A549 treated with dexamethasone at 1 μM for 4 hours (cell line): ENCODE results near the gene LRRIQ1. TPM values are rescaled to one million over a fixed set of nuclear protein-coding genes. Genes with fewer than 3 reads are reported as not detected.

Experiments
- total RNA-seq: library from RNA; stranded (reverse); fragments of 200-300 nt; extraction: Qiagen RNA extraction; gene quantifications from 5 replicates; pipeline ENCODE4 v1.2.3, GENCODE V29; 2022

Gene LRRIQ1
- total RNA-seq, result 0.30 to 1.0 TPM (median 0.76 TPM) in 5 replicates

GRCh38 chr12:85036234-85036707, at the start of gene LRRIQ1, which contains the start of gene TSPAN19:
Gene LRRIQ1 (plus strand): TSS chr12:85036351. CDS start chr12:85038177, 1,826 bp downstream.
Gene TSPAN19 (minus strand): TSS chr12:85036277. CDS start chr12:85029946, 6,331 bp downstream.

GRCh38 chr12:85280165-85280983, 244.2 kb downstream of the LRRIQ1 start, which contains the start of gene ALX1:
Gene ALX1 (plus strand): TSS chr12:85280220. CDS start chr12:85280262, 42 bp downstream.

Other genes starting within 250 kb of the LRRIQ1 start
- gene SLC6A15, start 123.6 kb upstream of the LRRIQ1 start, total RNA-seq, result 3.2 to 5.5 TPM (median 3.9 TPM) in 5 replicates
- gene TSPAN19, start 74 bp upstream of the LRRIQ1 start, total RNA-seq, result 0.13 TPM in 1 of 5 replicates, not detected in the others
- gene ALX1, start 243.9 kb downstream of the LRRIQ1 start, total RNA-seq, result 3.9 to 5.6 TPM (median 4.4 TPM) in 5 replicates